Endodermal cell (in vitro differentiated cells): ENCODE results near the gene SERPINA3. TPM values are rescaled to one million over a fixed set of nuclear protein-coding genes. Genes with fewer than 3 reads are reported as not detected.

Source experiments
- DNase-seq: peaks from one replicate; pipeline ENCODE4 v3.0.0-alpha.2; 2017
- H3K27ac ChIP-seq: 2 replicates; pipeline ENCODE4 v1.5.1; 2013; ENCODE audit warnings: mild to moderate bottlenecking, low read depth, low read length, moderate library complexity
- H3K27me3 ChIP-seq: 2 replicates; pipeline ENCODE4 v1.6.1; 2013; ENCODE audit warnings: mild to moderate bottlenecking, low read length, moderate library complexity; ENCODE audit not compliant: insufficient read depth, control insufficient read depth, poor library complexity, severe bottlenecking
- H3K36me3 ChIP-seq: 2 replicates; pipeline ENCODE4 v1.7.0; 2013; ENCODE audit warnings: mild to moderate bottlenecking, low read length, moderate library complexity; ENCODE audit not compliant: control insufficient read depth, insufficient read depth
- H3K4me1 ChIP-seq: one replicate; pipeline ENCODE4 v1.7.0; 2013; ENCODE audit warnings: low read length; ENCODE audit not compliant: control insufficient read depth, insufficient read depth
- H3K4me3 ChIP-seq: 2 replicates; pipeline ENCODE4 v1.5.1; 2013; ENCODE audit warnings: mild to moderate bottlenecking, low read length, moderate library complexity
- H3K9ac ChIP-seq: 2 replicates; pipeline ENCODE4 v1.6.1; 2013; ENCODE audit warnings: mild to moderate bottlenecking, low read length, moderate library complexity; ENCODE audit not compliant: poor library complexity, severe bottlenecking; ENCODE audit errors: extremely low read depth
- H3K9me3 ChIP-seq: 2 replicates; pipeline ENCODE4 v1.6.1; 2013; ENCODE audit warnings: mild to moderate bottlenecking, low read length, moderate library complexity; ENCODE audit not compliant: control insufficient read depth
- H3K27ac Mint-ChIP-seq: 2 replicates; pipeline ENCODE4 v1.8.0; 2020; ENCODE audit warnings: mixed read lengths
- H3K27me3 Mint-ChIP-seq: 2 replicates; pipeline ENCODE4 v1.8.0; 2021; ENCODE audit warnings: mild to moderate bottlenecking, mixed read lengths; ENCODE audit not compliant: insufficient read depth
- H3K36me3 Mint-ChIP-seq: 2 replicates; pipeline ENCODE4 v1.8.0; 2020; ENCODE audit warnings: low read depth, mixed read lengths
- H3K4me1 Mint-ChIP-seq: 2 replicates; pipeline ENCODE4 v1.8.0; 2020; ENCODE audit warnings: mixed read lengths
- H3K4me3 Mint-ChIP-seq: 2 replicates; pipeline ENCODE4 v1.8.0; 2020; ENCODE audit warnings: mild to moderate bottlenecking, moderate library complexity, mixed read lengths
- H3K9me3 Mint-ChIP-seq: 2 replicates; pipeline ENCODE4 v1.8.0; 2020; ENCODE audit warnings: mild to moderate bottlenecking, mixed read lengths
- WGBS, 2 experiments: methylation state at CpG; one replicate each; pipeline versions ENCODE4 v1.1.5 to v1.1.7; 2013; ENCODE audit warnings: missing lambda C conversion rate in 2 of 2, mixed read lengths in 1 of 2; ENCODE audit not compliant: insufficient coverage in 1 of 2, insufficient read length in 1 of 2; 5-methylcytosine and 5-hydroxymethylcytosine counted together
- total RNA-seq, 2 donors: library from RNA; stranded (reverse); fragmentation: NEBNext Ultra II Directional in 1 of 2; extraction: Animal tissue kit (Norgen Biotek cat#: 25700) in 1 of 2; gene quantifications; 2 replicates in 1 of 2; 3 replicates in 1 of 2; pipeline ENCODE4 v1.2.1, GENCODE V29; 2021
- TF ChIP-seq, protein P1 (sequence below): fragments of 200-600 bp; sonication (generic); conservative IDR thresholded peaks from 2 replicates; pipeline ENCODE4 v1.5.0; 2021; ENCODE audit warnings: antibody characterized with exemption, mild to moderate bottlenecking

SERPINA3 gene
- total RNA-seq, 2 donors from 2014 or later: 0.27 TPM; not detected in 1

DNA sequence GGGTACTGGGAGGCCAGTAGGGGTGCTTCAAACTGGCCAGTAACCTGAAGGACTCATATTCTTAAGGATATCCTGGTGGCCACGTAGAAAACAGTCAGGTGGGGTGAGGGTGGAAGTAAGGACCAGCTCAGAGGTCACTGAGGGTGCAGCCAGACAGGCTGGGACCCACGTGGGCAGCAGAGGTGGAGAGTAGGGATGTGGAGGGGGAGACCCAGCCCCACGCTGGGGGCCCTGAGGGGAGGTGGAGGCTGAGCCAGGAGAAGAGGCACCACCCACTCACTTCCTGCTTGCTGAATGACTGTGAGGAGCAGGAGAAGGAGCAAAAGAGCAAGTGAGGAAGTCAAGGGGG, 12.6 kb upstream of the SERPINA3 start:
- TF ChIP-seq, protein P1, sequence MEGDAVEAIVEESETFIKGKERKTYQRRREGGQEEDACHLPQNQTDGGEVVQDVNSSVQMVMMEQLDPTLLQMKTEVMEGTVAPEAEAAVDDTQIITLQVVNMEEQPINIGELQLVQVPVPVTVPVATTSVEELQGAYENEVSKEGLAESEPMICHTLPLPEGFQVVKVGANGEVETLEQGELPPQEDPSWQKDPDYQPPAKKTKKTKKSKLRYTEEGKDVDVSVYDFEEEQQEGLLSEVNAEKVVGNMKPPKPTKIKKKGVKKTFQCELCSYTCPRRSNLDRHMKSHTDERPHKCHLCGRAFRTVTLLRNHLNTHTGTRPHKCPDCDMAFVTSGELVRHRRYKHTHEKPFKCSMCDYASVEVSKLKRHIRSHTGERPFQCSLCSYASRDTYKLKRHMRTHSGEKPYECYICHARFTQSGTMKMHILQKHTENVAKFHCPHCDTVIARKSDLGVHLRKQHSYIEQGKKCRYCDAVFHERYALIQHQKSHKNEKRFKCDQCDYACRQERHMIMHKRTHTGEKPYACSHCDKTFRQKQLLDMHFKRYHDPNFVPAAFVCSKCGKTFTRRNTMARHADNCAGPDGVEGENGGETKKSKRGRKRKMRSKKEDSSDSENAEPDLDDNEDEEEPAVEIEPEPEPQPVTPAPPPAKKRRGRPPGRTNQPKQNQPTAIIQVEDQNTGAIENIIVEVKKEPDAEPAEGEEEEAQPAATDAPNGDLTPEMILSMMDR: no peak
- no peaks in the 10 kb centered on the region for H3K27me3 ChIP-seq
- no peak overlapping the region for H3K4me3 ChIP-seq
- Mint-ChIP-seq H3K4me1 (peaks cover 26% of the 10 kb centered on the region), H3K27me3 (peaks cover 2% of the 10 kb centered on the region), H3K36me3 (no peaks in the 10 kb centered on the region), H3K9me3 (no peaks in the 10 kb centered on the region), H3K4me3 (no peak overlapping the region), H3K27ac (peak overlapping the region; percentile 26)
- no peak overlapping the region for H3K9ac ChIP-seq
- DNase-seq: no peak
- H3K9me3 ChIP-seq: no peaks in the 10 kb centered on the region
- peak overlapping the region; percentile 42 for H3K27ac ChIP-seq
- no peaks in the 10 kb centered on the region for H3K36me3 ChIP-seq
- H3K4me1 ChIP-seq: peaks cover 12% of the 10 kb centered on the region
- WGBS, 2 experiments: 79 to 86% methylated on average over 1 to 3 of the region's 3 CpGs

DNA sequence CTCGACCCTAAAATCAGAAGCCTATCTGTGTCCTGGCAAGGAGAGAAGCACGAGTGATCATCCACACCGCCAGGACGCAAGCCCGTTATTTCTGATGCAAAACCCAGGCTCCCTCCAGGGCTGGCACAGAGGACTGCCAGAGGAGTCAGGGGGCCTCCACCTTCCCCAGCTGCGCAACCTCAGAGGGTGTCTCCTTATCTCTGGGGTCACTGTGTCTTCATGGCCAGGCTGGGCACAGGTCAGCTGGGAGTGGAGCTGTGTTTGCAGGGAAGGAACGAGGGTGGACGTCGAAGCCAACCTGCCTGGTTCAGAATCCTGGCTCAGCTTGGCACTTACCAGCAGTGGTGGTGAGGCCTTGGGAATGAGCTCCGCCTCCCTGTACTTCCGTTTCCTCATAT, 12.0 kb upstream of the SERPINA3 start:
- no peaks in the 10 kb centered on the region for H3K9me3 ChIP-seq
- no peak overlapping the region for H3K27ac ChIP-seq
- Mint-ChIP-seq H3K36me3 (no peaks in the 10 kb centered on the region), H3K4me3 (no peak overlapping the region), H3K27ac (peak overlapping the region; percentile 8), H3K9me3 (no peaks in the 10 kb centered on the region), H3K27me3 (peaks cover 2% of the 10 kb centered on the region), H3K4me1 (peaks cover 26% of the 10 kb centered on the region)
- no peak overlapping the region for H3K9ac ChIP-seq
- TF ChIP-seq, protein P1: no peak
- H3K36me3 ChIP-seq: no peaks in the 10 kb centered on the region
- WGBS, 2 experiments: 75 to 86% methylated on average over 6 to 11 of the region's 11 CpGs
- no peaks in the 10 kb centered on the region for H3K27me3 ChIP-seq
- H3K4me1 ChIP-seq: peaks cover 12% of the 10 kb centered on the region
- DNase-seq: no peak
- H3K4me3 ChIP-seq: no peak overlapping the region

DNA sequence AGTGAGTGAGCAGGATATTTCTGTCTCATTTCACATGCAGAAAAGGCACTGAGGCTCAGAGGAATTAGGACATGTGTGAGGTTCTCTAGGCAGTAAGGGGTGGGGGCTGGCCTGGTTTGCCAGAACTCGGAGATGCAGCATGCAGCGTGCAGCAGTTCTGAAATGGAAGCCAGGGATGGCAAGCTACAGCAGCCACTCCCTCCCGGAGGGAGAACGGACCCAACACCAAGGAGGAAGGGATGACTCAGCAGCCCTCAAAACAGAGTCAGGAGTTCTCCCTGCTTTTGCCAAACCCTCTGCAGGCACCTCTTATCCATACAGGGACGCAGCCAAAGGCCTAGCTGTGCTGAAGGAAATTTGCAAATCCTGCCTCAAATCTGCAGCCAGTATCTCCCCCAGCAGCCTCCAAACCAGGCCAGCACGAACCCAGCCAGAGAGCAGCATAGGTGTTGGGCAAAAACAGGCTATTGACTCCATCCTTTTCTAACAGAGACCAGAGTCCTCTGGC, 10.3 kb upstream of the SERPINA3 start:
- peak; percentile 64 for DNase-seq

More for the DNA sequence above, 10.3 kb upstream of the SERPINA3 start:
- TF ChIP-seq, protein P1: no peak
- H3K9me3 Mint-ChIP-seq: no peaks in the 10 kb centered on the region
- peaks cover 5% of the 10 kb centered on the region for H3K27me3 Mint-ChIP-seq
- Histone ChIP-seq H3K4me1 (peaks cover 12% of the 10 kb centered on the region), H3K36me3 (no peaks in the 10 kb centered on the region), H3K9me3 (no peaks in the 10 kb centered on the region), H3K9ac (no peak overlapping the region), H3K27ac (no peak overlapping the region), H3K27me3 (no peaks in the 10 kb centered on the region), H3K4me3 (no peak overlapping the region)
- H3K36me3 Mint-ChIP-seq: no peaks in the 10 kb centered on the region
- no peak overlapping the region for H3K4me3 Mint-ChIP-seq
- 87 to 88% methylated on average over 5 to 6 of the region's 6 CpGs for WGBS, 2 experiments
- peak overlapping the region; percentile 48 for H3K27ac Mint-ChIP-seq
- peaks cover 26% of the 10 kb centered on the region for H3K4me1 Mint-ChIP-seq
